ENCODE results near the gene SP100. TPM values are rescaled to one million over a fixed set of nuclear protein-coding genes. Genes with fewer than 3 reads are reported as not detected.

SP100 gene
- total RNA-seq, 1 donor from 2014 or later = 156 TPM

DNA sequence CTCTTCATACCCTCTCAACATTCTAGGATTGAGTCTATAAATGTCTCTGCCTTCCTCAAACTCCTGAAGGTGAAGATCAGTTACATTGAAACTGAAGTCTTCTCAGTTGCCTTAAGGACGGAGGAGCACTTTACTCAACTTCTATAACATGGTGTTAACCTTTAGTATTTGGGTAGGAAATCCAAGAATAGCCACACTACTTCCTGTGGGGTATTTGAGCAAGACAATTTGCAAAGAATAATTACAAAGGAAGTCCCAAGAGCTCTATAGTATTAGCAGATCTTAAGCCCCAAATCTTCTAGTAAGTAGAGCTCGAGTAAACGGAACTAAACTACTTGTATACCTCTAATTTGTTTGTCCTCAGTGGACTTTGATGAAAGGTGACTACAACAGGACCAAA, 80.9 kb downstream of the SP100 start:
- no peaks in the 10 kb centered on the region for H3K9me3 ChIP-seq
- ATAC-seq (no peak), DNase-seq (no peak)
- no peaks in the 10 kb centered on the region for H3K27me3 ChIP-seq
- H3K4me3 ChIP-seq = no peak overlapping the region
- peaks cover 61% of the 10 kb centered on the region for H3K36me3 ChIP-seq
- H3K27ac ChIP-seq = no peak overlapping the region
- intact Hi-C loops (cut with DNase I) = no loop called here
- no peaks in the 10 kb centered on the region for H3K4me1 ChIP-seq
- TF ChIP-seq, protein P1, sequence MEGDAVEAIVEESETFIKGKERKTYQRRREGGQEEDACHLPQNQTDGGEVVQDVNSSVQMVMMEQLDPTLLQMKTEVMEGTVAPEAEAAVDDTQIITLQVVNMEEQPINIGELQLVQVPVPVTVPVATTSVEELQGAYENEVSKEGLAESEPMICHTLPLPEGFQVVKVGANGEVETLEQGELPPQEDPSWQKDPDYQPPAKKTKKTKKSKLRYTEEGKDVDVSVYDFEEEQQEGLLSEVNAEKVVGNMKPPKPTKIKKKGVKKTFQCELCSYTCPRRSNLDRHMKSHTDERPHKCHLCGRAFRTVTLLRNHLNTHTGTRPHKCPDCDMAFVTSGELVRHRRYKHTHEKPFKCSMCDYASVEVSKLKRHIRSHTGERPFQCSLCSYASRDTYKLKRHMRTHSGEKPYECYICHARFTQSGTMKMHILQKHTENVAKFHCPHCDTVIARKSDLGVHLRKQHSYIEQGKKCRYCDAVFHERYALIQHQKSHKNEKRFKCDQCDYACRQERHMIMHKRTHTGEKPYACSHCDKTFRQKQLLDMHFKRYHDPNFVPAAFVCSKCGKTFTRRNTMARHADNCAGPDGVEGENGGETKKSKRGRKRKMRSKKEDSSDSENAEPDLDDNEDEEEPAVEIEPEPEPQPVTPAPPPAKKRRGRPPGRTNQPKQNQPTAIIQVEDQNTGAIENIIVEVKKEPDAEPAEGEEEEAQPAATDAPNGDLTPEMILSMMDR (IDR thresholded peaks at IDR 0.05) = no peak

- Histone ChIP-seq H3K4me1 (no peaks in the 10 kb centered on the region), H3K4me3 (no peak overlapping the region), H3K9me3 (no peaks in the 10 kb centered on the region), H3K27me3 (no peaks in the 10 kb centered on the region), H3K36me3 (peaks cover 66% of the 10 kb centered on the region), H3K27ac (no peak overlapping the region)
- TF ChIP-seq, protein P1 (IDR thresholded peaks at IDR 0.05) = no peak
- DNase-seq (no peak), ATAC-seq (no peak)
- intact Hi-C loops (cut with DNase I) = no loop called here
Observed at GRCh38 chr2:230498506-230499107, 82.6 kb downstream of the SP100 start.

GRCh38 chr2:230502593-230502992, 86.6 kb downstream of the SP100 start:
- TF ChIP-seq, protein P1 (IDR thresholded peaks at IDR 0.05) = no peak

GRCh38 chr2:230503798-230504197, 87.8 kb downstream of the SP100 start:
- intact Hi-C loops (cut with DNase I) = no loop called here

More at GRCh38 chr2:230502593-230502992, 86.6 kb downstream of the SP100 start:
- intact Hi-C loops (cut with DNase I) = no loop called here
- ATAC-seq = no peak
- no peak for DNase-seq
- no peak overlapping the region for H3K27ac ChIP-seq
- no peaks in the 10 kb centered on the region for H3K4me1 ChIP-seq
- H3K27me3 ChIP-seq = no peaks in the 10 kb centered on the region
- peaks cover 80% of the 10 kb centered on the region for H3K36me3 ChIP-seq
- H3K9me3 ChIP-seq = no peaks in the 10 kb centered on the region
- H3K4me3 ChIP-seq = no peak overlapping the region

GRCh38 chr2:230505162-230505561, 89.2 kb downstream of the SP100 start:
- intact Hi-C loops (cut with DNase I) = no loop called here
- Histone ChIP-seq H3K4me1 (no peaks in the 10 kb centered on the region), H3K27me3 (no peaks in the 10 kb centered on the region), H3K9me3 (no peaks in the 10 kb centered on the region), H3K36me3 (peaks cover 79% of the 10 kb centered on the region), H3K27ac (no peak overlapping the region), H3K4me3 (no peak overlapping the region)
- TF ChIP-seq, protein P1 (IDR thresholded peaks at IDR 0.05) = no peak
- ATAC-seq = no peak
- no peak for DNase-seq

More at GRCh38 chr2:230503798-230504197, 87.8 kb downstream of the SP100 start:
- Histone ChIP-seq H3K27ac (no peak overlapping the region), H3K4me1 (no peaks in the 10 kb centered on the region), H3K27me3 (no peaks in the 10 kb centered on the region), H3K36me3 (peaks cover 79% of the 10 kb centered on the region), H3K9me3 (no peaks in the 10 kb centered on the region), H3K4me3 (no peak overlapping the region)
- DNase-seq (no peak), ATAC-seq (no peak)
- TF ChIP-seq, protein P1 (IDR thresholded peaks at IDR 0.05) = no peak
